Karpas-422 (cell line): Measurements from ENCODE around the gene THAP4. TPM values are rescaled to one million over a fixed set of nuclear protein-coding genes. Genes with fewer than 3 reads are reported as not detected.

Source experiments
- DNase-seq: peaks from one replicate; pipeline ENCODE4 v3.0.0-alpha.2; 2015
- H2AFZ ChIP-seq: fragments of 200-600 bp; sonication (generic); 2 replicates; pipeline ENCODE4 v1.6.1; 2014; ENCODE audit warnings: antibody characterized with exemption, low read length, mixed read lengths
- H3K27ac ChIP-seq: fragments of 200-600 bp; sonication (generic); 2 replicates; pipeline ENCODE4 v1.5.1; 2014; ENCODE audit warnings: mild to moderate bottlenecking, low read length, moderate library complexity
- H3K27me3 ChIP-seq: fragments of 200-600 bp; sonication (generic); 2 replicates; pipeline ENCODE4 v1.6.1; 2014; ENCODE audit warnings: low read length, mixed read lengths
- H3K36me3 ChIP-seq: fragments of 200-600 bp; sonication (generic); 2 replicates; pipeline ENCODE4 v1.6.1; 2014; ENCODE audit warnings: low read length, mixed read lengths; ENCODE audit not compliant: insufficient read depth
- H3K4me1 ChIP-seq: fragments of 200-600 bp; sonication (generic); 2 replicates; pipeline ENCODE4 v1.6.1; 2014; ENCODE audit warnings: mild to moderate bottlenecking, low read length, mixed read lengths
- H3K4me2 ChIP-seq: fragments of 200-600 bp; sonication (generic); 2 replicates; pipeline ENCODE4 v1.6.1; 2014; ENCODE audit warnings: low read length, low read depth, mild to moderate bottlenecking; ENCODE audit not compliant: poor library complexity, severe bottlenecking
- H3K4me3 ChIP-seq: fragments of 200-600 bp; sonication (generic); 2 replicates; pipeline ENCODE4 v1.5.1; 2014; ENCODE audit warnings: mild to moderate bottlenecking, antibody characterized with exemption, low read length, mixed read lengths
- H3K79me2 ChIP-seq: fragments of 200-600 bp; sonication (generic); 2 replicates; pipeline ENCODE4 v1.6.1; 2014; ENCODE audit warnings: mild to moderate bottlenecking, low read length, mixed read lengths
- H3K9ac ChIP-seq: fragments of 200-600 bp; sonication (generic); 2 replicates; pipeline ENCODE4 v1.6.0; 2014; ENCODE audit warnings: low read length
- H3K9me2 ChIP-seq: fragments of 200-600 bp; sonication (generic), shearing (Covaris generic); replicated peaks from 2 replicates; pipeline ENCODE4 v1.6.0; 2014; ENCODE audit warnings: mild to moderate bottlenecking, low read length, moderate library complexity; ENCODE audit not compliant: insufficient read depth
- H3K9me3 ChIP-seq: fragments of 300-700, 200-600 bp; sonication (generic); 2 replicates; pipeline ENCODE4 v1.6.1; 2014; ENCODE audit warnings: low read length, mixed read lengths
- H4K20me1 ChIP-seq: fragments of 200-600 bp; sonication (generic); 2 replicates; pipeline ENCODE4 v1.6.1; 2014; ENCODE audit warnings: mild to moderate bottlenecking, antibody characterized with exemption, low read length, low read depth; ENCODE audit not compliant: insufficient read depth
- total RNA-seq: library from RNA; depleted of rRNA; stranded (reverse); fragments of >200 nt; shearing (Covaris generic); gene quantifications from 2 replicates; pipeline ENCODE4 v1.2.3, GENCODE V29; 2014; ENCODE audit warnings: low replicate concordance

Gene THAP4
- total RNA-seq, 1 experiment from 2014 or later, result 45.4 TPM

DNA sequence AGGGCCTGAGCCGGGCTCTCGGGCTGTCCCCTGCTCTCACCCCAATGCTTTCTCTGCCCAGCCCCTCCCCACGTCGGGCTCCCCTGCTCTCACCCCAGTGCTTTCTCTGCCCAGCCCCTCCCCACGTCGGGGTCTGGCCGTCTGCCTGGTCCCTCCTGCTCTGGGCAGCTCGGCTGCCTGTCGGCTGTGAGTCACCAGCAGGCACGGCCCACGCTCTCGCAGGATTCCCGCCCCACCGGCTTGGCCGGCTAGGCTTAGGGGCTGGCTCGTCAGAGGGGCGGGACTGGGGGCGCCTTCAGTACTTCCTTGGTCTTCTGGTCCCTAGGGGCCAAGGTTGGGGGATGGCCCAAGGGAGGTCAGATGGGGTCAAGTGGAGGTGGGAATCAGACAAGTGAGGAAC, 75.1 kb downstream of the THAP4 start:
- Histone ChIP-seq H3K27me3 (no peaks in the 10 kb centered on the region), H3K4me2 (no peak overlapping the region), H3K4me1 (peaks cover 5% of the 10 kb centered on the region; the same call in 1 of the 2 replicates), H3K27ac (no peak overlapping the region), H3K9ac (no peak overlapping the region), H3K9me2 (no peaks in the 10 kb centered on the region), H2AFZ (no peak overlapping the region), H3K9me3 (no peaks in the 10 kb centered on the region), H4K20me1 (no peaks in the 10 kb centered on the region), H3K36me3 (no peaks in the 10 kb centered on the region), H3K79me2 (no peaks in the 10 kb centered on the region), H3K4me3 (no peak overlapping the region)
- no peak for DNase-seq

DNA sequence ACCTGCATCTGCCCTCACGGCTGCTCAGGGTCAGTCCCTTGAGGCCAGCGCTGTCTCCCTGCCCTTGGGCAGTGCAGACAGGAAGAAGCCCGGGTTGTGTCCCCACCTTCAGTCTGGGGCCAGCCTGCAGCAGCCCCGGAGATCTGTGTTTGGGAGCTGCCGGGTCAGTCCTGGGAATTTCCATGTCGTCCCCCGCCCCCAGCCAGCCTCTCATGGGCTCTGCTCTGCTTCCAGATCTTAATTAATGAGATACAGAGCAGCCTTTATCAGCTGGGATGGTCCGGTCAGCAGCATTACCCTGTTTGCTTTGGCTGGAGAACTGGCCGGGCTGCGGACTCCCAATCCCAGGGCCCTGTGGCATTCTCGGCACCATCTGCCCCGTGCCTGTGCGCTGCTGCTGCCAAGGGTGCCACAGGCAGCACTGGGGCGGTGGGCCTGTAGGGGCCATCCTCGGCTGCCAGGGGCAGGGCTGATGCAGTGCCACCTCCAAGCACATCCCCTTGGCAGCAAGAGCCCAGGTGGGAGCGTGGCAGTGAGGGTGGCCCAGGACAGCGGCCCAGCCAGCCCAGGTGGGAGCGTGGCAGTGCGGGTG, 76.0 kb downstream of the THAP4 start:
- Histone ChIP-seq H2AFZ (no peak overlapping the region), H3K9me2 (no peaks in the 10 kb centered on the region), H3K27ac (no peak overlapping the region), H3K27me3 (no peaks in the 10 kb centered on the region), H3K4me3 (no peak overlapping the region), H3K9me3 (no peaks in the 10 kb centered on the region), H3K36me3 (no peaks in the 10 kb centered on the region), H3K9ac (no peak overlapping the region), H3K4me1 (peaks cover 5% of the 10 kb centered on the region; the same call in 1 of the 2 replicates), H4K20me1 (no peaks in the 10 kb centered on the region), H3K79me2 (no peaks in the 10 kb centered on the region), H3K4me2 (no peak overlapping the region)
- DNase-seq, result no peak

DNA sequence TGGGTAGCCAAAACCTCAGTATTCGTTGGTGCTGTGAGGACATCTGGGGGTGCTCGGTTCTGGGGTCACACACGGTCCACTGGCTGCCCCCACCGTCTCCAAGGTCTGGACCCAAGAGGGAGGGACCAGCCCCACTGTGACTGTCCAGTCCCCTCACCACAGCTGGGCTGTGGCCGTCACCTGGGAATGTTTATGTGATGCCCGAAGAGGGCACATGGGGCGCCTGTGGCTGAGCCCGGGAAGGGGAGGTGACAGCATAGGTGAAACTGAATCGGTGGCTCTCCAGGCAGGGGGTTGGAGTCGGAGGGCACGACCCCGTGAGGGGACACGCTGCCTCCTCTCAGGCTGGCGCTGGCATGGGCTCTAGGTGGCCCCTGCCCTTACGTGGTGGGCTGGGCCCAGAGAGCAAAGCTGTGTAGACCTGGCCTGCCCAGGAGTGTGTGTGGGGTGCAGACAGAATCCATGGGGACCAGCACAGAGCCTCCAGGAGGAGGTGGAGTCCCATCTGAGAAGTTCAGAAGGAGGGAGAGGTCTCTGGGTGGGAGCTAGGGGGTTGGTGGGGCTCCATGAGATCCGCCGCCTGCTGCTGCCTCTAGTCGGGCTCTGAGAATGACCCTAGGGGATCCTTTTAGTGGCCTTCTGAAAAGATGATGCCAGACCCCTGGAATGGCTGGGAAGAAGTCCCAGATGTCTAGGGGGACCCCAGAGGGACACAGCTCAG, 76.6 kb downstream of the THAP4 start:
- DNase-seq, result no peak
- H3K4me1 ChIP-seq, result peaks cover 5% of the 10 kb centered on the region; the same call in 1 of the 2 replicates
- no peak overlapping the region for H3K4me3 ChIP-seq
- H3K9me2 ChIP-seq, result no peaks in the 10 kb centered on the region
- no peak overlapping the region for H3K4me2 ChIP-seq
- no peaks in the 10 kb centered on the region for H4K20me1 ChIP-seq
- no peaks in the 10 kb centered on the region for H3K36me3 ChIP-seq
- H3K79me2 ChIP-seq, result no peaks in the 10 kb centered on the region
- no peaks in the 10 kb centered on the region for H3K9me3 ChIP-seq
- H3K9ac ChIP-seq, result no peak overlapping the region
- no peak overlapping the region for H3K27ac ChIP-seq
- no peak overlapping the region for H2AFZ ChIP-seq
- no peaks in the 10 kb centered on the region for H3K27me3 ChIP-seq

DNA sequence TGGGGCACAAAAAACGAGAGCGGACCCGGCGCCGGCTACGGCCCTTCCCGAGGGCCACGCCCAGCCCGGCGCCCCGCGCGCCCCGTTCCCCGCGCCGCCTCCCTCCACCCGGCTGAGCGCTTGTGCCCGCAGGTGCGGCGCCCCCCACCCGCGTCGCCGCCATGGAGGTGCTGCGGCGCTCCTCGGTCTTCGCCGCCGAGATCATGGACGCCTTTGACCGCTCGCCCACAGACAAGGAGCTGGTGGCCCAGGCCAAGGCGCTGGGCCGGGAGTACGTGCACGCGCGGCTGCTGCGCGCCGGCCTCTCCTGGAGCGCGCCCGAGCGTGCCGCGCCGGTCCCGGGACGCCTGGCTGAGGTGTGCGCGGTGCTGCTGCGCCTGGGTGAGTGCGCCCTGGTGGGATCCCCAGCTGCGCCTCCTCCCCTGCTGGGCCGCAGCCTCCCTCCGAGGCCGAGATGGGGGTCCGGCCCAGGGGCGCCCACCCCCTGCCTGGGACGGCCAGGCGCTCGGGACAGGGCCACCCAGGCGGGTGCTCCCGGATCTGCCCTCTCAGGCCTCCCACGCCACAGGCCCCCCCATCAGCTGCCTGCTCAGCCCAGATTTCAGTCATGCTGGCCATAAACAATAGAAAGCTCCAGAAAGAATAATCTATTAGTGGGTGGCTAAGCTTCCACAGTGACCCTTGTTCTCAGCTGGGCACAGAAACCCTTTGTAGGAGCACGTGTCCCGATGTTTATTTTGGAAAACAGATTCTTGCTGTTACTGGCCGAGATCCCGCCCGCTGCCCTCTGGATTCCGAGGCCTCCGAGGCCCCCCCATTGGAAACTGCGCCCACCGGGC, 77.4 kb downstream of the THAP4 start:
- H2AFZ ChIP-seq, result no peak overlapping the region
- no peaks in the 10 kb centered on the region for H4K20me1 ChIP-seq
- no peak overlapping the region for H3K4me3 ChIP-seq
- H3K27ac ChIP-seq, result no peak overlapping the region
- no peaks in the 10 kb centered on the region for H3K36me3 ChIP-seq
- no peaks in the 10 kb centered on the region for H3K9me3 ChIP-seq
- no peak overlapping the region for H3K4me2 ChIP-seq
- no peak for DNase-seq
- H3K4me1 ChIP-seq, result peaks cover under 1% of the 10 kb centered on the region; the same call in 1 of the 2 replicates
- no peaks in the 10 kb centered on the region for H3K79me2 ChIP-seq
- no peaks in the 10 kb centered on the region for H3K9me2 ChIP-seq
- H3K9ac ChIP-seq, result no peak overlapping the region
- H3K27me3 ChIP-seq, result no peaks in the 10 kb centered on the region

DNA sequence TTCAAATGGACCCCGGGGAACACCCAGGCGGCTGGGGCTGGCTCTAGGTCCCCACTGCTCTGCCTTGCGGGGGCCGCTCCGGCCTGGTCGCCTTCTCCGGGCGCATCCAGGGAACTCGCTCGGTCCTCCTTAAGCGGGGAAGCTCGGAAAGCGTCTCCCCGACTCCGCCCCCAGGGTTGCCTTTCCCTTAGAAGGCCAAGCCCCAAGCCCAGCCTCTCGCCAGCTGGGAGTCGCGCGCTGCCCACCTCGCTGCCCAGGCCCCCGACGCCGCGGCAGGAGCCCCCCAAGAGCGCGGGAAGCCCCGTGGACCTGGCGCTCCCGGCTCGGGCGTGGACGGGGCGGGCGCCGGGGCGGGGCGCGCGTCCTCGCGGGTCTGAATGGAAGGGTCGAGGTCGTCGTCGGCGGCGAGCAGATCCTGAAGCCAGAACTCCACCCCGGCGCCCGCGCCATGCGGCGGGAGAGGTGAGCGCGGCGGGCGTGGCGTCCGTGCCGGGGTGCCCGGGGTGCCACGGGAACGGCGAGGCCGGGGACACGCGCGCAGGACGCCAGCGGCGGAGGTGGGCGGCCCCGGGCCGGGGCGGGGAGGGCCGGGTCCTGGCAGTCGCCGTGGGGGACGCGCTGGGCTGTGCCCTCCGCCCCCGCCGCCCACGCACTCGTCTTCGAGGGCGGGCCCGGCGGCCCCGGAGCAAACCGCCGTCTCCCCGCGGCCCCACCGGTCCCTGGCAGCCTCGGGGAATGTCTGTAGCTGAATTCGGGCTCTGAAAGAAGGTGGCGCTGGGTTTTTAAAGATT, 78.2 kb downstream of the THAP4 start, which contains the start of gene BOK:
Gene BOK (plus strand): TSS at position 214 of the 791 bp plus-strand sequence. CDS start 739 bp downstream, outside the sequence.
- no peaks in the 10 kb centered on the region for H3K27me3 ChIP-seq
- H3K79me2 ChIP-seq, result no peaks in the 10 kb centered on the region
- DNase-seq, result no peak
- no peak within 1 kb of the TSS for H2AFZ ChIP-seq
- no peak within 1 kb of the TSS for H3K27ac ChIP-seq
- H3K9me2 ChIP-seq, result no peaks in the 10 kb centered on the region
- no peak within 1 kb of the TSS for H3K9ac ChIP-seq
- no peak within 1 kb of the TSS for H3K4me2 ChIP-seq
- H3K9me3 ChIP-seq, result no peaks in the 10 kb centered on the region
- H3K36me3 ChIP-seq, result no peaks in the 10 kb centered on the region
- H3K4me1 ChIP-seq, result no peaks in the 10 kb centered on the region
- H3K4me3 ChIP-seq, result no peak within 1 kb of the TSS
- H4K20me1 ChIP-seq, result no peaks in the 10 kb centered on the region

DNA sequence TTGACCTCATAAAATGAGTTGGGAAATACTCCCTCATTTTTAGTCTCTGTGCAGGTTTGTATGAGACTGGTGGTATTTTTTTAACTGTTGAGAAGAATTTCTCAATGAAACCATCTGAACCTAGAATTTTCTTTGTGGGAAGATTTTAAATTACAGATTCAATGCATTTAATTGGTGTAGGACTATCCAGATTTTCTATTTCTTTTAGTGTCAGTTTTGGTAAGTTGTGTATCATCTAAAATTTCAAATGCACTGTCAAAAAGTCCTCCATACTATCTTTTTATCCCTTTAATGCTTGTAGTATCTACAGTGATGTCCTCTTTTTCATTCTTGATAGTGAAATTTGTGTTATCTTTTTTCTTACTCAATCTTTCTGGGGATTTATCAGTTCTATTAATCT, 80.2 kb downstream of the THAP4 start:
- Histone ChIP-seq H3K4me1 (no peaks in the 10 kb centered on the region), H3K27ac (no peak overlapping the region), H3K27me3 (no peaks in the 10 kb centered on the region), H3K4me3 (no peak overlapping the region), H3K79me2 (no peaks in the 10 kb centered on the region), H3K9me2 (no peaks in the 10 kb centered on the region), H3K4me2 (no peak overlapping the region), H3K9ac (no peak overlapping the region), H2AFZ (no peak overlapping the region), H3K9me3 (no peaks in the 10 kb centered on the region), H3K36me3 (no peaks in the 10 kb centered on the region), H4K20me1 (no peaks in the 10 kb centered on the region)
- no peak for DNase-seq

DNA sequence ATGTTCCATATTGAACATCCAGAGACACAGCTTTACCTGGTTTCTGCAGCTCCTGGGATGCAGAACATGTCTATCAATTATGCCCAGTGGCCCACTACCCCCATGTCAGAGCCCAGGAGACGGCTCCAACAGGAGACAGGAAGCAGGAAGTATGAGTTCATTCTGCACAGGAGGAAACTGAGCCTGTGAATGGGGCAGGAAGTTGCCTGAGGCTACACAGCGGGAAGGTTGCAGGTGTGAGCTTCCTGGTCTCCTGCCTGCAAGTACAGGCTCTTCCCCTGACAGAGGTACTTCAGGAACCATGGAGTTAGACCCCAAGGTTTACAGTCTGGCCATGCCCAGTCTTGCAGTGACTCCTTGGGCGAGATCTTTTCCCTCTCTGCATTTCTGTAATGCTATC, 81.2 kb downstream of the THAP4 start:
- no peak overlapping the region for H3K27ac ChIP-seq

More for the DNA sequence above, 81.2 kb downstream of the THAP4 start:
- H3K27me3 ChIP-seq, result no peaks in the 10 kb centered on the region
- H4K20me1 ChIP-seq, result no peaks in the 10 kb centered on the region
- no peaks in the 10 kb centered on the region for H3K9me2 ChIP-seq
- H3K9ac ChIP-seq, result no peak overlapping the region
- H3K79me2 ChIP-seq, result no peaks in the 10 kb centered on the region
- H2AFZ ChIP-seq, result no peak overlapping the region
- no peak for DNase-seq
- no peaks in the 10 kb centered on the region for H3K36me3 ChIP-seq
- H3K4me1 ChIP-seq, result peaks cover 5% of the 10 kb centered on the region
- no peak overlapping the region for H3K4me2 ChIP-seq
- no peaks in the 10 kb centered on the region for H3K9me3 ChIP-seq
- H3K4me3 ChIP-seq, result no peak overlapping the region
